T-helper 17 cell (primary cell): ENCODE measurements around the gene BTG1. TPM values are rescaled to one million over a fixed set of nuclear protein-coding genes. Genes with fewer than 3 reads are reported as not detected.
A peak's percentile ranks its signal among the peaks of the same experiment; 100 is the strongest.
"Not testable (repeated sequence)": the region's sequence is repeated elsewhere in the genome, so short reads cannot be mapped to it uniquely, and the experiment has no call there.

ENCODE experiments used
- ATAC-seq: fragments of 150-1000 bp; cut with Tn5 transposase; 2 replicates; pipeline ENCODE4 v1.10.0; 2021; ENCODE audit warnings: mild to moderate bottlenecking, moderate library complexity
- DNase-seq, 3 donors: peaks; one replicate each; pipeline versions ENCODE4 v3.0.0 to v3.0.0-alpha.2; 2020 to 2021
- H3K9me3 ChIP-seq: one replicate; pipeline ENCODE4 v1.7.0; 2013; ENCODE audit warnings: low read length, mild to moderate bottlenecking; ENCODE audit not compliant: control insufficient read depth, poor library complexity, severe bottlenecking
- H3K27ac Mint-ChIP-seq: one replicate; pipeline ENCODE4 v1.8.0; 2022; ENCODE audit warnings: mild to moderate bottlenecking, moderate library complexity, mixed read lengths
- H3K27me3 Mint-ChIP-seq: one replicate; pipeline ENCODE4 v1.8.0; 2022; ENCODE audit warnings: mixed read lengths
- H3K36me3 Mint-ChIP-seq: one replicate; pipeline ENCODE4 v1.8.0; 2022; ENCODE audit warnings: low read depth, mixed read lengths
- H3K4me1 Mint-ChIP-seq: one replicate; pipeline ENCODE4 v1.8.0; 2022; ENCODE audit warnings: mild to moderate bottlenecking, mixed read lengths
- H3K4me3 Mint-ChIP-seq: one replicate; pipeline ENCODE4 v1.8.0; 2022; ENCODE audit warnings: mild to moderate bottlenecking, moderate library complexity, mixed read lengths
- total RNA-seq, 4 donors: library from RNA in 2 of 4; stranded (reverse) in 2 of 4; gene quantifications; one replicate each; pipeline ENCODE4 v1.2.3 and lab custom pipeline; 2022 to 2026

BTG1 gene
- total RNA-seq, 2 donors from 2014 or later, result 1,109 to 1,137 TPM

DNA sequence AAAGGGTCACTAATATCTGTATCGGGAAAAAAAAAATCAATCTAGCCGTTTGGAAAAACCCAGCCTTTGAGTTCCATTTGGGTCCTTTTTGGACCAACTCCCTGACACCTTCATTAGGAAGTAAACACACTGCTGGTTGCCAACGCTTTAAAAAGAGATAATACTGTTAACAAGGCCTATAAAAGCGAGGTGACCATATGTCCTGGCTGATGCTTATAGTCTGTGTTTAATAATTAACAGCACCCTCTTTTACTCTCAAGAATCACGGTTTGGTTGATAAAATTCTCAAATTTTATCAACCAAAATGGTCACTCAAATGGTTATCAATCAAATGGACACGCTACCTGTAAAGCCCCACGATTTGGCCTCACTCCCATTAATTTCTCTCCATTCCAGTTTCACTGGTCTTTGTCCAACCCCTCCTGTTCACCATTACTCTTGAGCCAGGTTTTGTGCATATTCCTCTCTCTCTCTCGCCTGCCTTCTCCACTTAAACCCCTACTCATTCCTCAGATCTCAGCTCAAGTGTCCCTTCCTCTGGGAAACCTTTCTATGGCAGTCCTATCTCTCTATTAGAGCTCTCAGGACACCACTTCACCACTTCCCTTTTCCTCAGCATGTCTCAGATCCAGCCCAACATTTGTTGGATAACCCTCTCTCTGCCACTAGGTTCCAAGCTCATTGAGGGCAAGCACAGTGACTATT, 9.5 kb downstream of the BTG1 start:
- ATAC-seq, result no peak

DNA sequence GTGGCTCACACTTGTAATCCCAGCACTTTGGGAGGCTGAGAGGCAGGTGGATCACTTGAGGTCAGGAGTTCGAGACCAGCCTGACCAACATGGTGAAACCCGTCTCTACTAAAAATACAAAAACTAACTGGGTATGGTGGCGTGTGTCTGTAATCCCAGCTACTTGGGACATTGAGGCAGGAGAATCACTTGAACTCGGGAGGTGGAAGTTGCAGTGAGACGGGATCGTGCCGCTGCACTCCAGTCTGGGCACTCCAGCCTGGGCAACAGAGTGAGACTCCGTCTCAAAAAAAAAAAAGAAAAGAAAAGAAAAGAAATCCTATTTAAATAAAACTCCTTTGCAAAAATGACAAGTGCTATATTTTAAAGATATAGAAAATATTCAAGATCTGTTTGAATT, 10.1 kb downstream of the BTG1 start:
- H3K4me1 Mint-ChIP-seq, result peaks cover 74% of the 10 kb centered on the region
- peak overlapping the region; percentile 99 for H3K27ac Mint-ChIP-seq
- H3K27me3 Mint-ChIP-seq, H3K9me3 ChIP-seq, DNase-seq, ATAC-seq: not testable (repeated sequence)
- H3K4me3 Mint-ChIP-seq, result peak overlapping the region; percentile 99
- peaks cover 18% of the 10 kb centered on the region for H3K36me3 Mint-ChIP-seq

More for the DNA sequence above, 9.5 kb downstream of the BTG1 start:
- peak overlapping the region; percentile 99 for H3K4me3 Mint-ChIP-seq
- no peak for DNase-seq
- H3K36me3 Mint-ChIP-seq, result peaks cover 18% of the 10 kb centered on the region
- H3K27ac Mint-ChIP-seq, result peak overlapping the region; percentile 99
- H3K27me3 Mint-ChIP-seq, result no peaks in the 10 kb centered on the region
- H3K9me3 ChIP-seq, result peaks cover 7% of the 10 kb centered on the region
- peaks cover 70% of the 10 kb centered on the region for H3K4me1 Mint-ChIP-seq

- ATAC-seq (peak; percentile 24), DNase-seq (no peak)
- peaks cover 2% of the 10 kb centered on the region for H3K9me3 ChIP-seq
- no peaks in the 10 kb centered on the region for H3K27me3 Mint-ChIP-seq
- peak overlapping the region; percentile 99 for H3K4me3 Mint-ChIP-seq
- peaks cover 14% of the 10 kb centered on the region for H3K36me3 Mint-ChIP-seq
- H3K27ac Mint-ChIP-seq, result peak overlapping the region; percentile 99
- H3K4me1 Mint-ChIP-seq, result peaks cover 70% of the 10 kb centered on the region
These were observed 10.9 kb downstream of the BTG1 start for GRCh38 chr12:92134638-92135274.

- Mint-ChIP-seq H3K4me1 (peaks cover 71% of the 10 kb centered on the region), H3K27me3 (no peaks in the 10 kb centered on the region), H3K36me3 (peaks cover 14% of the 10 kb centered on the region), H3K4me3 (peak overlapping the region; percentile 99), H3K27ac (peak overlapping the region; percentile 99)
- peak; percentile 1 for ATAC-seq
- H3K9me3 ChIP-seq, result no peaks in the 10 kb centered on the region
- no peak for DNase-seq
These were observed 11.6 kb downstream of the BTG1 start for GRCh38 chr12:92133795-92134637.

GRCh38 chr12:92133171-92133570, 12.5 kb downstream of the BTG1 start:
- peak overlapping the region; percentile 99 for H3K27ac Mint-ChIP-seq
- peak overlapping the region; percentile 99 for H3K4me3 Mint-ChIP-seq
- ATAC-seq (peak; percentile 9), DNase-seq (no peak)
- no peaks in the 10 kb centered on the region for H3K27me3 Mint-ChIP-seq
- peaks cover 15% of the 10 kb centered on the region for H3K36me3 Mint-ChIP-seq
- H3K4me1 Mint-ChIP-seq, result peaks cover 70% of the 10 kb centered on the region
- H3K9me3 ChIP-seq, result no peaks in the 10 kb centered on the region

DNA sequence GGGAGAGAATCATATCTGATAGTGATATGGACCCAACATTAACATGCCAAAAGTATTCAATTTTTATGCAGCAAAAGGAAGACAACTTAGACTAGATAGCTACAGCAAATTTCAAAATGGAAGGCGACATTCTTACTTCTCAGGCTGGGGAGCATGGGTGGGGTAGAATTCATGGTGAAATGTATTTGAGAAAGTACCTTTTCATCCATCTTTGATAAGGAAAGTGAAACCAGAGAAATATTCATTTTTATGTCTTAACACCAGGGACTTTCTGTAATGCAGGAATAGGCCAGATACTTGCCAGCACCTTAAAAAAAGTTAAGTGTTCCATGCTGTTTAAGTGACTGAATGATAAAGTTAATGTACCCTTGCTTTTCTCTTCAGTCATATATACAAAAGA, 13.4 kb downstream of the BTG1 start:
- DNase-seq, result no peak

DNA sequence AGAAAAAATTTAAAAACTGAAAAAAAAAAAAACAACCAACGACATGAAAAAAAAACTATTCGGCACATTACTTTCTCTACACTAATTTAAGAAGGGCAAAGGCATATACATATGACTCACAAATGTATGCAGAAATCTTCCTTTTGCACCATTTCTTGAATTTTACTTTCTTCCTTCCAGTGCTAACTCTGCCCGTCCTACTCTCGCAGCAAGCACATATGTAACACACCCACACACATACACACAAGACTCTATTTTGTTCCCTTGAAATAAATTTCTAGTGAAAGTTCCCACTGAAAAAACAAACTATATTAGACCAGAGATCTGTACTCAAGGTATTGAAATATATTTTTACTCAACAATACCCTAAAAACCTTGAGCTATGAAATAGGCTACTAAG, 14.6 kb downstream of the BTG1 start:
- peaks cover 10% of the 10 kb centered on the region for H3K36me3 Mint-ChIP-seq
- peak overlapping the region; percentile 99 for H3K27ac Mint-ChIP-seq
- DNase-seq (no peak), ATAC-seq (no peak)
- no peaks in the 10 kb centered on the region for H3K9me3 ChIP-seq
- peak overlapping the region; percentile 99 for H3K4me3 Mint-ChIP-seq
- H3K4me1 Mint-ChIP-seq, result peaks cover 55% of the 10 kb centered on the region
- no peaks in the 10 kb centered on the region for H3K27me3 Mint-ChIP-seq

More for the DNA sequence above, 13.4 kb downstream of the BTG1 start:
- H3K36me3 Mint-ChIP-seq, result peaks cover 12% of the 10 kb centered on the region
- H3K27me3 Mint-ChIP-seq, result no peaks in the 10 kb centered on the region
- H3K4me1 Mint-ChIP-seq, result peaks cover 64% of the 10 kb centered on the region
- ATAC-seq, result peak; percentile 52
- no peaks in the 10 kb centered on the region for H3K9me3 ChIP-seq
- peak overlapping the region; percentile 99 for H3K4me3 Mint-ChIP-seq
- peak overlapping the region; percentile 99 for H3K27ac Mint-ChIP-seq

- H3K4me3 Mint-ChIP-seq, result peak overlapping the region; percentile 69
- no peaks in the 10 kb centered on the region for H3K9me3 ChIP-seq
- ATAC-seq, result no peak
- DNase-seq, result no peak
- H3K27me3 Mint-ChIP-seq, result no peaks in the 10 kb centered on the region
- H3K4me1 Mint-ChIP-seq, result peaks cover 53% of the 10 kb centered on the region
- peaks cover 13% of the 10 kb centered on the region for H3K36me3 Mint-ChIP-seq
- H3K27ac Mint-ChIP-seq, result peak overlapping the region; percentile 99
These were observed 16.0 kb downstream of the BTG1 start for GRCh38 chr12:92129609-92130008.

DNA sequence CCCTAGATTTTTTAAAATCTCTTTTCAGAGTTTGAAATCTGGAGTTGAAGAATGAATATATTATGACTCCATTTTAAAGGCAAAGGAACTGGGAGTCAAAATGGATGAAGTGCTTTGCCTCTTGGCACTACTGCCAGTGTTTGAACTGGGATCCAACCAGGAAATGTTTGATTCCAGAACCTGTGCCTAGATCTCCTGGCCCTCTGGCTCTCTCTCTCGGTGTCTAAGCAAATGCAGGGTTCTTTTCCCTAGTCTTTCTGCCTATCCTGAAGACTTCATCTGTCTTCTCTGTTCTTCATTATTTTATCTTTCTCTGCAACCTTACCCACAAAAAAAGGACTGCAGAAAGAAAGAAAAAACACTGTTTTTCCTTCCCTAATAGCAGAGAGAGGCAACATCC, 17.0 kb downstream of the BTG1 start:
- Mint-ChIP-seq H3K4me3 (peak overlapping the region; percentile 39), H3K36me3 (peaks cover 11% of the 10 kb centered on the region), H3K27ac (peak overlapping the region; percentile 99), H3K4me1 (peaks cover 48% of the 10 kb centered on the region), H3K27me3 (no peaks in the 10 kb centered on the region)
- ATAC-seq, result no peak
- H3K9me3 ChIP-seq, result no peaks in the 10 kb centered on the region
- no peak for DNase-seq

GRCh38 chr12:92124689-92125029, 21.0 kb downstream of the BTG1 start:
- peaks cover 27% of the 10 kb centered on the region for H3K4me1 Mint-ChIP-seq
- peaks cover 11% of the 10 kb centered on the region for H3K36me3 Mint-ChIP-seq
- H3K27ac Mint-ChIP-seq, result peak overlapping the region; percentile 5
- peak overlapping the region; percentile 46 for H3K4me3 Mint-ChIP-seq
- ATAC-seq (peak; percentile 8), DNase-seq (no peak)
- no peaks in the 10 kb centered on the region for H3K9me3 ChIP-seq
- H3K27me3 Mint-ChIP-seq, result no peaks in the 10 kb centered on the region

DNA sequence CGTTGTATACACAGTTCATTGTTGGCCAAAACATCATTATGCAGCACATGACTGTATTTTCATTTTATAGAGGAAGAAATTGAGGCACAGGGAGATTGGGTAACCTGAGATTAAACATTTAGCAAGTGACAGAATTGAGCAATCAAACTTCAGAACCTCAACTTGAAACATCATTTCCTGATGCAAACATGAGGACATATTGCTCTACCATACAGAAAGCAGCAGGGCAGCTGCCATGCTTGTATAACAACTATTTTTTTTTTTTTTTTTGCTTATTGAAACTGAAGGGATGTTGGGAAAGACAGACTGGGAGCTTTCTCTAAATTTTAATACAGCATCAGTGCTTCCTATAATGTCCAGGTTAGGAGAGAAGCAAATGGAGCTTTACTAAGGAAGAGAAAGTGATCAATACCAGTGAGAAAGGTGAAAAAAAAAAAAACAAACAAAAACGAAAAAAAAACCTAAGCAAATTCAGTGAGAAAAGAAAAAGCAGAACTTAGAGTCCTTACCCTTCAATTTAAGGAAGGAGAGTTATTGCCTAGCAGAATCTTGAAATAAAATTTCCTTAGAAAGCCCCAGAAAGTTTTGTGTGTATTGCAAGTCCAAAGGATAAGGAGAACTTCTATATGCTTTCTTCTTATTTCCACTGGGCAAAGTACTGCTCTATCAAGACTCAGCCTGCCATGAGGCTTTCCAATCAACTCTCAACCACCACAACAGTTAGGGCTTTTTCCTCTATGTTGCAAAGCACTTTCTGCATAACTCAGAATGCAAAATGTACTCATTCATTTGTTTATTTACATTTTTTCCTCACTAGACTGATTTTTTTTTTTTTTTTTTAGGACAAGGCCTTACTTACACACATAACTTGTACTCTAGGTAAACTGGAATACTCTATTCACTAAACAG, 21.6 kb downstream of the BTG1 start:
- peak overlapping the region; percentile 46 for H3K4me3 Mint-ChIP-seq
- H3K4me1 Mint-ChIP-seq, result peaks cover 24% of the 10 kb centered on the region
- H3K9me3 ChIP-seq, result no peaks in the 10 kb centered on the region
- DNase-seq (no peak), ATAC-seq (peak; percentile 12)
- peak overlapping the region; percentile 5 for H3K27ac Mint-ChIP-seq
- H3K36me3 Mint-ChIP-seq, result peaks cover 9% of the 10 kb centered on the region
- no peaks in the 10 kb centered on the region for H3K27me3 Mint-ChIP-seq

- H3K27ac Mint-ChIP-seq, result peak overlapping the region; percentile 49
These were observed 22.5 kb downstream of the BTG1 start for GRCh38 chr12:92122941-92123779.

More at GRCh38 chr12:92122941-92123779, 22.5 kb downstream of the BTG1 start:
- Mint-ChIP-seq H3K27me3 (no peaks in the 10 kb centered on the region), H3K36me3 (peaks cover 6% of the 10 kb centered on the region), H3K4me1 (peaks cover 20% of the 10 kb centered on the region), H3K4me3 (no peak overlapping the region)
- ATAC-seq (peak; percentile 28), DNase-seq (no peak)
- H3K9me3 ChIP-seq, result no peaks in the 10 kb centered on the region
